RWPE1 (cell line): ENCODE data around the gene PPP4R4.
A peak's percentile ranks its signal among the peaks of the same experiment; 100 is the strongest.

Source experiments
- CTCF ChIA-PET: fragments of 350-600 bp; sonication (Branson Sonifier 250); formaldehyde crosslinking; extraction: SDS; loops from one replicate; lab custom pipeline; 2021; lab: Yijun Ruan, JAX
- POLR2A ChIA-PET: fragments of 400-600 bp; formaldehyde crosslinking; extraction: SDS; loops from one replicate; lab custom pipeline; 2020; ENCODE audit warnings: antibody characterized with exemption; ENCODE audit not compliant: low non-redundant PET; lab: Yijun Ruan, JAX
- DNase-seq: peaks from one replicate; pipeline ENCODE4 v3.0.0; 2012; ENCODE audit warnings: low spot score
- H3K27ac ChIP-seq: fragments of 450-650 bp; 2 replicates; pipeline ENCODE4 v1.5.1; 2017
- CTCF ChIP-seq: fragments of 450-650 bp; conservative IDR thresholded peaks from 2 replicates; pipeline ENCODE4 v1.5.1; 2017; ENCODE audit warnings: low read depth, mild to moderate bottlenecking

The PPP4R4 gene

DNA sequence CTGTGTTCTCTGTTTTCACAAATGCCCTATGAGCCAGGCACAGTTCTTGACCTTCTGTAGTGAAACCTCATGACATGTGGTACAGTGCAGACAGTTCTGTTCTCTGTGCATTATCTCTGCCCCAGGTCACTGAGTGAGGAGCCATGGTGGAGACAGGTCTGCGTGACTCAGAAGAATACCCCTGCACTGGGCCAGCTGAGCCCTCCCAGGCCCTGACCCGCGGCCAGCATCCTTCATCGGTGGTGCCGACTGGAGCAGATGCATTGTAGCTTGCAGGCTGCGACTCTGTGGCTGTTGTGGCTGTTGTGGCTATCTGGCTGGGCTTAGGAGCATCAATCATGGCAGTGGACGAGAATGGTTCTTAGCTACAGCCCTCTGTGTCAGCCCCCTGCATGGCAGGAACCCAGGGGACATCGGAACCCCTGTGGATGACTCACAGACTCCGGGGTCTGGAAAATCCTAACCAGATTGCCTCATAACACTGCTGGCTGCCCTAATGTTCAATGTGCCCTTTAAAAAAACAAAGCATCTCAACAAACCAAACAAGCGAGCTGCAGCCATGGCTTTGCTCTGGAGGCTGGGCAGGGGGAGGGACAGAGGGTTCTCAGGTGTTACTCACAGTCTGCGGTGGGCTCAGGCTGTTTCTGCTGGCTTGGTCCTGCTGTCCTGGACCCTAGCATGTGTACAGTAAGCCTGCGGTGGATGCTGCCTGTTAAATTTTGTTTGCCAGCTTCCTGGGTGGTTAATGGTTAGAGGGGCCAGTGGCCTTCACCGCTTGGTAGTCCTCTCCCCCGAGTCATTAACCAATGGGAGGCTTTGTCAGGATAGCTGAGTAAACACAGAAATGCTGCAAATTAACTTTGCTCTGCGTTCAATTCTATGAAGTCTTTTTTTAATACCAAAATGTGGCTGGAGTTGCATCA, 148.8 kb downstream of the PPP4R4 start, which contains the start of gene SERPINA6:
TSS of gene SERPINA6 (minus strand) at position 689 of the 923 bp plus-strand sequence. CDS start 8,688 bp downstream, outside the sequence.
- ChIA-PET POLR2A (no interaction called here), CTCF (no interaction called here)
- DNase-seq = no peak
- H3K27ac ChIP-seq = peak within 1 kb of the TSS; percentile 7; the same call in 1 of the 2 replicates
- no peak for TF ChIP-seq CTCF

- POLR2A ChIA-PET = no interaction called here
- DNase-seq = no peak
- no peak overlapping the region for H3K27ac ChIP-seq
- CTCF ChIA-PET = no interaction called here
- no peak for TF ChIP-seq CTCF
Observed at GRCh38 chr14:94328196-94328595, 154.1 kb downstream of the PPP4R4 start.
